ENCODE results near the gene CDC45. TPM values are rescaled to one million over a fixed set of nuclear protein-coding genes. Genes with fewer than 3 reads are reported as not detected.

CDC45 gene
- total RNA-seq, 2 experiments from 2014 or later, result 109 to 111 TPM

GRCh38 chr22:19555651-19556050 lies 75.9 kb downstream of the CDC45 start:
- TF ChIP-seq CTCF (IDR thresholded peaks at IDR 0.05), result no peak
- CTCF ChIA-PET, result interaction anchor here (1.0 to 2.1 kb wide), 3 partner anchors 9 to 76 kb away, joined by 4 to 8 read pairs (median 5); no protein-coding TSS in a partner anchor
- no peak overlapping the region for H3K27ac Mint-ChIP-seq
- peaks cover 2% of the 10 kb centered on the region for H3K27me3 Mint-ChIP-seq
- no peak for DNase-seq
- no peak for ATAC-seq
- POLR2A ChIA-PET, result no interaction called here
- intact Hi-C loops (cut with micrococcal nuclease), result no loop called here
- no peak overlapping the region for H3K4me3 Mint-ChIP-seq
- no peaks in the 10 kb centered on the region for H3K36me3 Mint-ChIP-seq (ENCODE audit: low read depth)
- no peaks in the 10 kb centered on the region for H3K4me1 Mint-ChIP-seq (ENCODE audit: low read depth)
- peaks cover 3% of the 10 kb centered on the region for H3K9me3 Mint-ChIP-seq

- Mint-ChIP-seq H3K27me3 (peaks cover 2% of the 10 kb centered on the region), H3K27ac (no peak overlapping the region), H3K9me3 (peaks cover 3% of the 10 kb centered on the region), H3K4me3 (no peak overlapping the region), H3K36me3 (ENCODE audit: low read depth) (no peaks in the 10 kb centered on the region), H3K4me1 (ENCODE audit: low read depth) (no peaks in the 10 kb centered on the region)
- POLR2A ChIA-PET, result no interaction called here
- DNase-seq, result no peak
- ATAC-seq, result no peak
- CTCF ChIA-PET, result no interaction called here
- TF ChIP-seq CTCF (IDR thresholded peaks at IDR 0.05), result no peak
- intact Hi-C loops (cut with micrococcal nuclease), result no loop called here
These were observed 77.3 kb downstream of the CDC45 start for GRCh38 chr22:19556963-19557545.

GRCh38 chr22:19559324-19559811 lies 79.6 kb downstream of the CDC45 start:
- Mint-ChIP-seq H3K27me3 (no peaks in the 10 kb centered on the region), H3K4me1 (ENCODE audit: low read depth) (no peaks in the 10 kb centered on the region), H3K27ac (no peak overlapping the region), H3K36me3 (ENCODE audit: low read depth) (no peaks in the 10 kb centered on the region), H3K9me3 (no peaks in the 10 kb centered on the region), H3K4me3 (no peak overlapping the region)
- ATAC-seq (no peak), DNase-seq (no peak)
- ChIA-PET POLR2A (no interaction called here), CTCF (interaction anchor here (1.3 to 1.4 kb wide), 2 partner anchors 34 to 70 kb away, joined by 3 to 5 read pairs; no protein-coding TSS in a partner anchor)
- intact Hi-C loops (cut with micrococcal nuclease), result no loop called here
- no peak for TF ChIP-seq CTCF (IDR thresholded peaks at IDR 0.05)

GRCh38 chr22:19559956-19560355 lies 80.2 kb downstream of the CDC45 start:
- Mint-ChIP-seq H3K9me3 (no peaks in the 10 kb centered on the region), H3K27me3 (no peaks in the 10 kb centered on the region), H3K4me1 (ENCODE audit: low read depth) (no peaks in the 10 kb centered on the region), H3K36me3 (ENCODE audit: low read depth) (no peaks in the 10 kb centered on the region), H3K4me3 (no peak overlapping the region), H3K27ac (no peak overlapping the region)
- ATAC-seq, result no peak
- no peak for TF ChIP-seq CTCF (IDR thresholded peaks at IDR 0.05)
- intact Hi-C loops (cut with micrococcal nuclease), result no loop called here
- no peak for DNase-seq
- ChIA-PET POLR2A (no interaction called here), CTCF (interaction anchor here (1.2 kb wide), 1 partner anchor 70 kb away, joined by 4 read pairs; no protein-coding TSS in a partner anchor)

GRCh38 chr22:19565382-19566278 lies 85.9 kb downstream of the CDC45 start:
- H3K9me3 Mint-ChIP-seq, result no peaks in the 10 kb centered on the region
- POLR2A ChIA-PET, result interaction anchor here (1.0 kb wide), 2 partner anchors 14 to 28 kb away, joined by 3 read pairs; no protein-coding TSS in a partner anchor

More at GRCh38 chr22:19565382-19566278, 85.9 kb downstream of the CDC45 start:
- DNase-seq (no peak), ATAC-seq (no peak)
- Mint-ChIP-seq H3K27me3 (no peaks in the 10 kb centered on the region), H3K4me1 (ENCODE audit: low read depth) (no peaks in the 10 kb centered on the region), H3K4me3 (no peak overlapping the region), H3K36me3 (ENCODE audit: low read depth) (no peaks in the 10 kb centered on the region), H3K27ac (no peak overlapping the region)
- TF ChIP-seq CTCF (IDR thresholded peaks at IDR 0.05), result no peak
- intact Hi-C loops (cut with micrococcal nuclease), result no loop called here
- CTCF ChIA-PET, result interaction anchor here (1.4 kb wide), 1 partner anchor 114 kb away, joined by 4 read pairs; no protein-coding TSS in a partner anchor
